HEK293 (cell line): ENCODE results near the gene ITGA7.
A peak's percentile ranks its signal among the peaks of the same experiment; 100 is the strongest.

ENCODE experiments used
- CTCF ChIA-PET: fragments of 350-600 bp; formaldehyde crosslinking; extraction: SDS; loops from one replicate; lab custom pipeline; 2021; ENCODE audit warnings: antibody characterized with exemption; lab: Yijun Ruan, JAX
- POLR2A ChIA-PET: fragments of 300-600 bp; formaldehyde crosslinking; extraction: SDS; loops from one replicate; lab custom pipeline; 2020; ENCODE audit warnings: antibody characterized with exemption, inconsistent platforms; lab: Yijun Ruan, JAX
- H3K27ac ChIP-seq: fragments of 200-500 bp; sonication (Bioruptor generic); 2 replicates; pipeline ENCODE4 v1.5.1; 2014; ENCODE audit warnings: low read depth, low read length, control low read depth, inconsistent platforms; ENCODE audit errors: extremely low read depth
- H3K36me3 ChIP-seq, 2 experiments: fragments of 200-500 bp in 1 of 2; sonication (Bioruptor generic) in 1 of 2; 1 replicate in 1 of 2; 2 replicates in 1 of 2; pipeline ENCODE4 v1.5.1; 2014 to 2017; ENCODE audit warnings: inconsistent platforms in 2 of 2, low read length in 2 of 2; ENCODE audit not compliant: control insufficient read depth in 2 of 2, insufficient read depth in 1 of 2
- H3K4me1 ChIP-seq: fragments of 200-500 bp; sonication (Bioruptor generic); 2 replicates; pipeline ENCODE4 v1.5.1; 2014; ENCODE audit warnings: mild to moderate bottlenecking, low read length, inconsistent platforms; ENCODE audit not compliant: control insufficient read depth, insufficient read depth
- H3K4me3 ChIP-seq: 2 replicates; pipeline ENCODE4 v1.5.1; 2011; ENCODE audit warnings: low read depth, mild to moderate bottlenecking, control low read depth, low read length, moderate library complexity
- H3K9me3 ChIP-seq: fragments of 200-500 bp; sonication (Bioruptor generic); 2 replicates; pipeline ENCODE4 v1.5.1; 2014; ENCODE audit warnings: low read depth, low read length, inconsistent platforms; ENCODE audit not compliant: control insufficient read depth, insufficient read depth
- EGR2 ChIP-seq: fragments of 450-650 bp; formaldehyde crosslinking; IDR thresholded peaks from 2 replicates; pipeline ENCODE4 v1.5.1; 2016; ENCODE audit warnings: low read depth, missing biosample characterization, missing genetic modification characterization
- SCRT2 ChIP-seq: fragments of 450-650 bp; formaldehyde crosslinking; IDR thresholded peaks from 2 replicates; pipeline ENCODE4 v1.5.1; 2016; ENCODE audit warnings: missing biosample characterization, missing genetic modification characterization
- TRIM28 ChIP-seq: IDR thresholded peaks from 2 replicates; pipeline ENCODE4 v1.6.1; 2011; ENCODE audit warnings: low read length, control low read depth, borderline replicate concordance
- TSHZ1 ChIP-seq: fragments of 450-650 bp; formaldehyde crosslinking; IDR thresholded peaks from 2 replicates; pipeline ENCODE4 v1.5.1; 2016; ENCODE audit warnings: missing biosample characterization, missing genetic modification characterization, borderline replicate concordance
- WT1 ChIP-seq: fragments of 450-650 bp; formaldehyde crosslinking; IDR thresholded peaks from 2 replicates; pipeline ENCODE4 v1.5.1; 2016; ENCODE audit warnings: missing biosample characterization, missing genetic modification characterization
- ZBTB20 ChIP-seq: fragments of 450-650 bp; formaldehyde crosslinking; IDR thresholded peaks from 2 replicates; pipeline ENCODE4 v1.5.1; 2016; ENCODE audit warnings: missing biosample characterization, missing genetic modification characterization
- ZFHX2 ChIP-seq: fragments of 450-650 bp; formaldehyde crosslinking; conservative IDR thresholded peaks from 2 replicates; pipeline ENCODE4 v1.5.1; 2016; ENCODE audit warnings: missing biosample characterization, missing genetic modification characterization
- ZNF114 ChIP-seq: fragments of 450-650 bp; formaldehyde crosslinking; IDR thresholded peaks from 2 replicates; pipeline ENCODE4 v1.5.0; 2017; ENCODE audit warnings: missing biosample characterization, missing genetic modification characterization
- ZNF133 ChIP-seq: fragments of 450-650 bp; formaldehyde crosslinking; IDR thresholded peaks from 2 replicates; pipeline ENCODE4 v1.5.1; 2016; ENCODE audit warnings: missing biosample characterization, missing genetic modification characterization
- ZNF335 ChIP-seq: fragments of 450-650 bp; formaldehyde crosslinking; conservative IDR thresholded peaks from 2 replicates; pipeline ENCODE4 v1.5.1; 2016; ENCODE audit warnings: missing biosample characterization, missing genetic modification characterization
- ZNF366 ChIP-seq: fragments of 450-650 bp; formaldehyde crosslinking; conservative IDR thresholded peaks from 2 replicates; pipeline ENCODE4 v1.5.1; 2016; ENCODE audit warnings: missing biosample characterization, missing genetic modification characterization
- ZNF48 ChIP-seq: fragments of 450-650 bp; formaldehyde crosslinking; IDR thresholded peaks from 2 replicates; pipeline ENCODE4 v1.5.1; 2016; ENCODE audit warnings: missing biosample characterization, missing genetic modification characterization
- ZNF510 ChIP-seq: fragments of 450-650 bp; formaldehyde crosslinking; IDR thresholded peaks from 2 replicates; pipeline ENCODE4 v1.5.1; 2018; ENCODE audit warnings: mild to moderate bottlenecking, missing genetic modification characterization, missing biosample characterization; ENCODE audit not compliant: insufficient replicate concordance
- ZNF561 ChIP-seq: fragments of 450-650 bp; IDR thresholded peaks from 2 replicates; pipeline ENCODE4 v1.5.1; 2018; ENCODE audit warnings: missing biosample characterization, missing genetic modification characterization, borderline replicate concordance
- ZNF571 ChIP-seq: fragments of 450-650 bp; formaldehyde crosslinking; IDR thresholded peaks from 2 replicates; pipeline ENCODE4 v1.5.0; 2017; ENCODE audit warnings: missing biosample characterization, missing genetic modification characterization
- ZNF600 ChIP-seq: fragments of 450-650 bp; formaldehyde crosslinking; IDR thresholded peaks from 2 replicates; pipeline ENCODE4 v1.5.1; 2016; ENCODE audit warnings: missing biosample characterization, missing genetic modification characterization
- ZNF624 ChIP-seq: fragments of 450-650 bp; formaldehyde crosslinking; IDR thresholded peaks from 2 replicates; pipeline ENCODE4 v1.5.1; 2017; ENCODE audit warnings: missing biosample characterization, missing genetic modification characterization
- ZNF791 ChIP-seq: fragments of 450-650 bp; formaldehyde crosslinking; IDR thresholded peaks from 2 replicates; pipeline ENCODE4 v1.5.1; 2016; ENCODE audit warnings: missing biosample characterization, missing genetic modification characterization
- ZNF830 ChIP-seq: fragments of 450-650 bp; IDR thresholded peaks from 2 replicates; pipeline ENCODE4 v1.5.0; 2018; ENCODE audit warnings: missing biosample characterization, missing genetic modification characterization, low read depth, mild to moderate bottlenecking, moderate library complexity
- TF ChIP-seq, protein P1 (sequence below): fragments of 450-650 bp; formaldehyde crosslinking; IDR thresholded peaks from 2 replicates; pipeline ENCODE4 v1.5.1; 2016; ENCODE audit warnings: missing biosample characterization, missing genetic modification characterization, borderline replicate concordance
- TF ChIP-seq, protein P2 (sequence below): fragments of 450-650 bp; formaldehyde crosslinking; IDR thresholded peaks from 2 replicates; pipeline ENCODE4 v1.5.1; 2017; ENCODE audit warnings: missing biosample characterization, missing genetic modification characterization
- TF ChIP-seq, protein P3 (sequence below): fragments of 450-650 bp; formaldehyde crosslinking; IDR thresholded peaks from 2 replicates; pipeline ENCODE4 v1.5.1; 2016; ENCODE audit warnings: missing biosample characterization, missing genetic modification characterization

ITGA7 gene

DNA sequence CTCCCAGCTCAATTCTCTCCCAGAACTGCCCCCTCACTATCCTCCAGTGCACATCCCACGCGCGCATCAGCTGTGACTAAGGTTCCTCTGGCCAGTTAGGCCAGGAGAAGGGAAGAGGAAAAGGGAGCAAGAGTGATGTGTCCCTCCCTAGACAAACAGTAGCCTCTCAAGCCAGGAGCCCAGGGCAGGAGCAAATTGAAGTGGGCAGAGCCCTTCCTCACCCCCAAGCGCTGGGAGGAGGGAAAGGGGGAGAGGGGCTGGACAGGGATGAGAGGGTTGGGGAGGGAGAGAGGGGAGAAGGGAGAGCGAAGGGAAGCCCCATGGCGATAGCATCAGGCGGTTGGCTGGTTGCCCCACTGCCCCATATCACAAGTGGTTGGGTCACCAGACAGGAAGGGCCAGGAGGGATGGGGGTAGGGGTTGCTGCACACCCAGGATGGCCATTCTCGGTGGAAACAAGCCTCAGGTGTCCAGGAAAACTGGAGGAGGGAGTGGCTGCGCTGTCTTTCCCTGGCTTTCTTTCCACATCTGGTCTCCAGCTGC lies 20.0 kb upstream of the ITGA7 start (continued):
- no peak for TF ChIP-seq TSHZ1
- peak; percentile 59 for TF ChIP-seq WT1 (tag by site-specific recombination)
- TF ChIP-seq ZNF510 (tag by site-specific recombination): no peak
- TF ChIP-seq ZNF133 (tag by site-specific recombination): no peak
- TF ChIP-seq ZNF624 (tag by site-specific recombination): no peak
- TF ChIP-seq ZNF335 (tag by site-specific recombination): peak; percentile 55; the same call in 1 of the 2 replicates
- TF ChIP-seq, protein P1, sequence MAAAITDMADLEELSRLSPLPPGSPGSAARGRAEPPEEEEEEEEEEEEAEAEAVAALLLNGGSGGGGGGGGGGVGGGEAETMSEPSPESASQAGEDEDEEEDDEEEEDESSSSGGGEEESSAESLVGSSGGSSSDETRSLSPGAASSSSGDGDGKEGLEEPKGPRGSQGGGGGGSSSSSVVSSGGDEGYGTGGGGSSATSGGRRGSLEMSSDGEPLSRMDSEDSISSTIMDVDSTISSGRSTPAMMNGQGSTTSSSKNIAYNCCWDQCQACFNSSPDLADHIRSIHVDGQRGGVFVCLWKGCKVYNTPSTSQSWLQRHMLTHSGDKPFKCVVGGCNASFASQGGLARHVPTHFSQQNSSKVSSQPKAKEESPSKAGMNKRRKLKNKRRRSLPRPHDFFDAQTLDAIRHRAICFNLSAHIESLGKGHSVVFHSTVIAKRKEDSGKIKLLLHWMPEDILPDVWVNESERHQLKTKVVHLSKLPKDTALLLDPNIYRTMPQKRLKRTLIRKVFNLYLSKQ: no peak
- peak; percentile 19; the same call in 1 of the 2 replicates for TF ChIP-seq ZNF366 (tag by site-specific recombination)
- TF ChIP-seq ZBTB20: peak; percentile 13; the same call in 1 of the 2 replicates
- TF ChIP-seq EGR2: peak; percentile 30; the same call in 1 of the 2 replicates
- TF ChIP-seq ZNF561 (tag by site-specific recombination): no peak
- peak; percentile 48; the same call in 1 of the 2 replicates for TF ChIP-seq ZNF600
- TF ChIP-seq, protein P2, sequence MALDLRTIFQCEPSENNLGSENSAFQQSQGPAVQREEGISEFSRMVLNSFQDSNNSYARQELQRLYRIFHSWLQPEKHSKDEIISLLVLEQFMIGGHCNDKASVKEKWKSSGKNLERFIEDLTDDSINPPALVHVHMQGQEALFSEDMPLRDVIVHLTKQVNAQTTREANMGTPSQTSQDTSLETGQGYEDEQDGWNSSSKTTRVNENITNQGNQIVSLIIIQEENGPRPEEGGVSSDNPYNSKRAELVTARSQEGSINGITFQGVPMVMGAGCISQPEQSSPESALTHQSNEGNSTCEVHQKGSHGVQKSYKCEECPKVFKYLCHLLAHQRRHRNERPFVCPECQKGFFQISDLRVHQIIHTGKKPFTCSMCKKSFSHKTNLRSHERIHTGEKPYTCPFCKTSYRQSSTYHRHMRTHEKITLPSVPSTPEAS: no peak
- peak; percentile 73 for TF ChIP-seq SCRT2 (tag by site-specific recombination)

GRCh38 chr12:55726971-55727370 lies 19.3 kb upstream of the ITGA7 start:
- Histone ChIP-seq H3K36me3 (peaks cover 12 to 52% of the 10 kb centered on the region in 2 experiments), H3K4me3 (no peak overlapping the region), H3K27ac (no peak overlapping the region; the same call in 1 of the 2 replicates), H3K9me3 (no peaks in the 10 kb centered on the region), H3K4me1 (no peaks in the 10 kb centered on the region; the same call in 1 of the 2 replicates)
- POLR2A ChIA-PET: interaction anchor here (1.2 kb wide), 1 partner anchor 10 kb away, joined by 4 read pairs; no protein-coding TSS in a partner anchor
- CTCF ChIA-PET: interaction anchor here (0.7 to 1.7 kb wide), 2 partner anchors 10 to 613 kb away, joined by 5 to 9 read pairs; no protein-coding TSS in a partner anchor
- TF ChIP-seq ZNF114 (tag by site-specific recombination) (no peak), EGR2 (peak; percentile 64), ZFHX2 (tag by site-specific recombination) (peak; percentile 41), ZNF48 (tag by site-specific recombination) (no peak), TRIM28 (no peak), ZNF791 (tag by site-specific recombination) (no peak), ZNF830 (tag by site-specific recombination) (no peak), ZNF571 (no peak)
- TF ChIP-seq, protein P3, sequence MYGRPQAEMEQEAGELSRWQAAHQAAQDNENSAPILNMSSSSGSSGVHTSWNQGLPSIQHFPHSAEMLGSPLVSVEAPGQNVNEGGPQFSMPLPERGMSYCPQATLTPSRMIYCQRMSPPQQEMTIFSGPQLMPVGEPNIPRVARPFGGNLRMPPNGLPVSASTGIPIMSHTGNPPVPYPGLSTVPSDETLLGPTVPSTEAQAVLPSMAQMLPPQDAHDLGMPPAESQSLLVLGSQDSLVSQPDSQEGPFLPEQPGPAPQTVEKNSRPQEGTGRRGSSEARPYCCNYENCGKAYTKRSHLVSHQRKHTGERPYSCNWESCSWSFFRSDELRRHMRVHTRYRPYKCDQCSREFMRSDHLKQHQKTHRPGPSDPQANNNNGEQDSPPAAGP: no peak
